Ovary (tissue), 3 donors: Measurements from ENCODE around the gene TBX2.

Experiments used
- POLR2A ChIP-seq: fragments of 450-650 bp; IDR thresholded peaks from one replicate; pipeline ENCODE4 v1.6.1; 2017; ENCODE audit warnings: antibody characterized with exemption, mild to moderate bottlenecking, moderate library complexity
- TF ChIP-seq, protein P1 (sequence below), 3 donors: fragments of 450-650 bp in 2 of 3; fragments of 200-600 bp in 1 of 3; IDR thresholded peaks; one replicate each; pipeline versions ENCODE4 v1.5.1 to v1.8.0; 2016 to 2022; ENCODE audit warnings: antibody characterized with exemption in 3 of 3, mild to moderate bottlenecking in 1 of 3
- donor health status: DM: no; HTN: no; CAD: no.

DNA sequence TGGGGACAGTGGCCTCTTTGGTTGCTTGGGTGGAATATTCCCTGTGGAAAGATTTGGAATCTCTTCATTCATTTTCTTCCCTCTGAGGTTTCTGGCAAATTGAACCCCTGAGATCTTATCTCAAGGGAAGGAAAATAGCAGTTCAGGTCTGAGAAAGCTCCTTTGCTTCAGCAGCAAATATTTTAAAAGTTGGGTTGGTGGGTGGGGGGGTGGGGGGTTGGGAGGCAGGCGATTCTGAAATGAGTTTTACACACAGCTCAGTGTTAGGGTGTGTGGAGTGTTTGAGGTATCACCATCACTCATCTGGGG lies 6.8 kb downstream of the TBX2 start:
- TF ChIP-seq, protein P1, sequence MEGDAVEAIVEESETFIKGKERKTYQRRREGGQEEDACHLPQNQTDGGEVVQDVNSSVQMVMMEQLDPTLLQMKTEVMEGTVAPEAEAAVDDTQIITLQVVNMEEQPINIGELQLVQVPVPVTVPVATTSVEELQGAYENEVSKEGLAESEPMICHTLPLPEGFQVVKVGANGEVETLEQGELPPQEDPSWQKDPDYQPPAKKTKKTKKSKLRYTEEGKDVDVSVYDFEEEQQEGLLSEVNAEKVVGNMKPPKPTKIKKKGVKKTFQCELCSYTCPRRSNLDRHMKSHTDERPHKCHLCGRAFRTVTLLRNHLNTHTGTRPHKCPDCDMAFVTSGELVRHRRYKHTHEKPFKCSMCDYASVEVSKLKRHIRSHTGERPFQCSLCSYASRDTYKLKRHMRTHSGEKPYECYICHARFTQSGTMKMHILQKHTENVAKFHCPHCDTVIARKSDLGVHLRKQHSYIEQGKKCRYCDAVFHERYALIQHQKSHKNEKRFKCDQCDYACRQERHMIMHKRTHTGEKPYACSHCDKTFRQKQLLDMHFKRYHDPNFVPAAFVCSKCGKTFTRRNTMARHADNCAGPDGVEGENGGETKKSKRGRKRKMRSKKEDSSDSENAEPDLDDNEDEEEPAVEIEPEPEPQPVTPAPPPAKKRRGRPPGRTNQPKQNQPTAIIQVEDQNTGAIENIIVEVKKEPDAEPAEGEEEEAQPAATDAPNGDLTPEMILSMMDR (IDR thresholded peaks at IDR 0.05), result no peak
- no peak for TF ChIP-seq POLR2A
